Cerebellar cortex (tissue), 1 donor: ENCODE data around the gene PSMB9.

Experiments
- DNase-seq: peaks from one replicate; pipeline ENCODE4 v3.0.0-alpha.2; 2015; ENCODE audit warnings: low spot score

PSMB9 gene

DNA sequence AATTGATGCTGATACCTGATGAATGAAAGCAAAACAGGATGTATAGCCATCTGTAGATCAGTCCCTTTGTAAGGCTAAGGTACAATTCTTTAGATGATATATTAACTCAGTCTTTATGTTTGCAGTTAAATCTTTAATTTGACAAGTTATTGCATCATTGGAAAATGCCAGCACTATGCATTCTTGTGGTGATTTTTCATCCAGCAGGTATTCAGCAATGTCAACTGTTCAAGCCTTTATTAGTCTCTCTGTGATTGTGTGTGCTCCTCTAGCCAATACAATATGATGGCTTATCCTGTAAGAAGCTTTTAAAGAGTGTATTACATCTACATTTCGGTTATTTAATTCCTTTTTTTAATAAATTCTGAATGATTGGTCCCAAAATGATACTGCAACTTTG, 52.5 kb downstream of the PSMB9 start:
- DNase-seq, result no peak

DNA sequence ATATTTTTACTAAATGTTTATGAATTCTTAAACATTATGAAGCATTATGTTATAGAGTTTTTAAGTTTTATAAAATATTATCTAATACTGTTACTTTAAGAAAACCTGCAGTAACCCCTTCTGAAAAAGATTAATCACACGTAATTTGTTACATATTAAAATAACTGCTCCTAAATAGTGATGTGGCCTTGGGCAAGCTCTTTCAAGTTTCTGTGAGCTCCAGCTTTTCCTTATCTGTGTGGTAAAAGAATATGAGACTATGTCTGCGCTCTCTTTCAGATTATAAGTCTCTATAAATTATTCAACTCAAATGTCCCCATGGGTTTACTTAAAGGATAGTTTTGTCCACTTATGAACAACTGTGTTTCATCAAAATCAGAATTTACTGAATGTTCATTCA, 54.9 kb downstream of the PSMB9 start:
- no peak for DNase-seq
